ENCODE measurements around the gene GHSR. TPM values are rescaled to one million over a fixed set of nuclear protein-coding genes. Genes with fewer than 3 reads are reported as not detected.
A peak's percentile ranks its signal among the peaks of the same experiment; 100 is the strongest.
"Not testable (repeated sequence)": the region's sequence is repeated elsewhere in the genome, so short reads cannot be mapped to it uniquely, and the experiment has no call there.

The GHSR gene
- total and polyA plus RNA-seq, 2 of the 8 experiments (the other 6 are each of a cell fraction or from before 2014, with no cell fraction given) = not detected

DNA sequence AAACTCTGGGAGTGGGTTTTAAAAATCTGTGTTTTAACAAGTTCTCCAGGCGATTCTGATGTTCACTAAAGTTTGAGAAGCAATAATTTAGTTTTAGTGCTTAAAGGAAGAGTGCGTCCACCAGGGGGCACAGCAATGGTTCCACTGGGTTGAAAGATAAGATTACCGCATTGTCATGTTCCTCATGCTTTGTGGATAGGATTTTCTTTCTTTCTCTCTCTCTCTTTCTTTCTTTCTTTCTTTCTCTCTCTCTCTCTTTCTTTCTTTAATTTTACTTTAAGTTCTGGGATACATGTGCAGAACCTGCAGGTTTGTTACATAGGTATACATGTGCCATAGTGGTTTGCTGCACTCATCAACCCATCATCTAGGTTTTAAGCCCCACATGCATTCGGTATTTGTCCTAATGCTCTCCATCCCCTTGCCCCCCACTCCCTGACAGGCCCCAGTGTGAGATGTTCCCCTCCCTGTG, 42.0 kb upstream of the GHSR start:
- TF ChIP-seq, protein P1, sequence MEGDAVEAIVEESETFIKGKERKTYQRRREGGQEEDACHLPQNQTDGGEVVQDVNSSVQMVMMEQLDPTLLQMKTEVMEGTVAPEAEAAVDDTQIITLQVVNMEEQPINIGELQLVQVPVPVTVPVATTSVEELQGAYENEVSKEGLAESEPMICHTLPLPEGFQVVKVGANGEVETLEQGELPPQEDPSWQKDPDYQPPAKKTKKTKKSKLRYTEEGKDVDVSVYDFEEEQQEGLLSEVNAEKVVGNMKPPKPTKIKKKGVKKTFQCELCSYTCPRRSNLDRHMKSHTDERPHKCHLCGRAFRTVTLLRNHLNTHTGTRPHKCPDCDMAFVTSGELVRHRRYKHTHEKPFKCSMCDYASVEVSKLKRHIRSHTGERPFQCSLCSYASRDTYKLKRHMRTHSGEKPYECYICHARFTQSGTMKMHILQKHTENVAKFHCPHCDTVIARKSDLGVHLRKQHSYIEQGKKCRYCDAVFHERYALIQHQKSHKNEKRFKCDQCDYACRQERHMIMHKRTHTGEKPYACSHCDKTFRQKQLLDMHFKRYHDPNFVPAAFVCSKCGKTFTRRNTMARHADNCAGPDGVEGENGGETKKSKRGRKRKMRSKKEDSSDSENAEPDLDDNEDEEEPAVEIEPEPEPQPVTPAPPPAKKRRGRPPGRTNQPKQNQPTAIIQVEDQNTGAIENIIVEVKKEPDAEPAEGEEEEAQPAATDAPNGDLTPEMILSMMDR (IDR thresholded peaks at IDR 0.05; ENCODE audit: control extremely low read depth in 1 of 3, insufficient read depth in 1 of 3, low read depth in 1 of 3, low read length in 3 of 3) = peak in 2 of 3 experiments; percentile 69 to 71; a peak in 3 of 4 replicates
- peak; percentile 57 for TF ChIP-seq BACH1 (IDR thresholded peaks at IDR 0.05; ENCODE audit: low read length)
- TF ChIP-seq MAFK (IDR thresholded peaks at IDR 0.05; ENCODE audit: low read depth, low read length) = 0 out of 2 replicates have a peak, but pooled peaks have one; percentile 18
- peak; percentile 68 to 69 for TF ChIP-seq RAD21 (IDR thresholded peaks at IDR 0.05 in 1 of 2, conservative IDR thresholded peaks at IDR 0.05 in 1 of 2; ENCODE audit: low read depth in 2 of 2, low read length in 2 of 2)
- not testable (repeated sequence) for H3K18ac ChIP-seq (ENCODE audit: extremely low read depth, low read length); H3K27ac ChIP-seq (ENCODE audit: low read depth, low read length); H3K79me1 ChIP-seq (ENCODE audit: low read depth, low read length); H2BK15ac ChIP-seq (ENCODE audit: low read length); H3K23ac ChIP-seq (ENCODE audit: insufficient read length); H2BK20ac ChIP-seq (ENCODE audit: low read length); H4K5ac ChIP-seq (ENCODE audit: insufficient read length, low read depth, low read length); H3K4me3 ChIP-seq (ENCODE audit: extremely low read depth in 1 of 4, insufficient read depth in 2 of 4, low read depth in 3 of 4, low read length in 4 of 4); H4K20me1 ChIP-seq (replicated peaks in 1 of 2; ENCODE audit: control insufficient read depth in 1 of 2, insufficient read depth in 2 of 2, low read length in 2 of 2); H2AK5ac ChIP-seq (ENCODE audit: low read depth, low read length); H3K79me2 ChIP-seq (ENCODE audit: control insufficient read depth in 1 of 2, insufficient read depth in 2 of 2, low read length in 2 of 2); H2BK12ac ChIP-seq (ENCODE audit: low read depth, low read length); H4K8ac ChIP-seq (ENCODE audit: extremely low read depth, insufficient read depth, low read length); H3K36me3 ChIP-seq (ENCODE audit: control insufficient read depth in 2 of 4, insufficient read depth in 4 of 4, low read length in 3 of 4); H3K27me3 ChIP-seq (replicated peaks in 1 of 4; ENCODE audit: control insufficient read depth in 3 of 4, extremely low read depth in 1 of 4, insufficient read depth in 3 of 4, low read length in 3 of 4); H3K56ac ChIP-seq (replicated peaks; ENCODE audit: insufficient read length, low read depth, low read length); H3K14ac ChIP-seq (ENCODE audit: insufficient read length); H3K4me2 ChIP-seq (ENCODE audit: insufficient read depth in 1 of 2, low read depth in 2 of 2, low read length in 2 of 2); H2BK120ac ChIP-seq (replicated peaks; ENCODE audit: low read depth, low read length); H2AFZ ChIP-seq (ENCODE audit: low read length); H3K9ac ChIP-seq (replicated peaks in 1 of 4; ENCODE audit: extremely low read depth in 1 of 4, low read depth in 3 of 4, low read length in 3 of 4); H3K4ac ChIP-seq (replicated peaks; ENCODE audit: insufficient read length, low read depth, low read length); H2BK5ac ChIP-seq (ENCODE audit: low read depth, low read length); H3K23me2 ChIP-seq (ENCODE audit: low read depth, low read length); H4K91ac ChIP-seq (replicated peaks; ENCODE audit: insufficient read length, low read length); H3K4me1 ChIP-seq (replicated peaks in 1 of 4; ENCODE audit: control insufficient read depth in 3 of 4, insufficient read depth in 4 of 4, low read length in 3 of 4); H3K9me3 ChIP-seq (ENCODE audit: insufficient read depth in 2 of 2, low read depth in 1 of 2, low read length in 1 of 2)
- peak; percentile 70 for FAIRE-seq
- WGBS, 2 experiments (ENCODE audit: extremely low coverage in 1 of 2, insufficient coverage in 1 of 2, insufficient read length in 1 of 2, insufficient replicate concordance in 2 of 2, low coverage in 1 of 2, low lambda C conversion rate in 2 of 2, missing lambda C conversion rate in 1 of 2) = 46% methylated on average over 4 of the region's 4 CpGs; no CpG with 5 or more reads in 1 of the 2 experiments
- ChIA-PET POLR2A (ENCODE audit: partially characterized antibody) (interaction anchor here (0.7 kb wide), 1 partner anchor 106 kb away, joined by 3 read pairs; no protein-coding TSS in a partner anchor), CTCF (ENCODE audit: partially characterized antibody) (interaction anchor here (0.6 to 1.3 kb wide), 7 partner anchors 17 to 646 kb away, joined by 3 to 5 read pairs (median 3); no protein-coding TSS in a partner anchor)
- peak in 1 of 2 experiments; percentile 70 for DNase-seq (ENCODE audit: low read depth in 1 of 2, low spot score in 2 of 2)

Measured in H1 (cell line).